Fibroblast of pulmonary artery (primary cell): ENCODE data around the gene ACKR4.
"Not testable (repeated sequence)": the region's sequence is repeated elsewhere in the genome, so short reads cannot be mapped to it uniquely, and the experiment has no call there.

Experiments
- DNase-seq: peaks from one replicate; pipeline ENCODE4 v3.0.0-alpha.2; 2010; ENCODE audit warnings: low read depth
- H3K4me3 ChIP-seq: replicated peaks from 2 replicates; pipeline ENCODE4 v1.5.1; 2011; ENCODE audit warnings: low read depth, mild to moderate bottlenecking, control low read depth, low read length, moderate library complexity
- TF ChIP-seq, protein P1 (sequence below): IDR thresholded peaks from 2 replicates; pipeline ENCODE4 v1.5.1; 2011; ENCODE audit warnings: mild to moderate bottlenecking, control low read depth, low read length, inconsistent platforms; ENCODE audit errors: missing control alignments

ACKR4 gene

DNA sequence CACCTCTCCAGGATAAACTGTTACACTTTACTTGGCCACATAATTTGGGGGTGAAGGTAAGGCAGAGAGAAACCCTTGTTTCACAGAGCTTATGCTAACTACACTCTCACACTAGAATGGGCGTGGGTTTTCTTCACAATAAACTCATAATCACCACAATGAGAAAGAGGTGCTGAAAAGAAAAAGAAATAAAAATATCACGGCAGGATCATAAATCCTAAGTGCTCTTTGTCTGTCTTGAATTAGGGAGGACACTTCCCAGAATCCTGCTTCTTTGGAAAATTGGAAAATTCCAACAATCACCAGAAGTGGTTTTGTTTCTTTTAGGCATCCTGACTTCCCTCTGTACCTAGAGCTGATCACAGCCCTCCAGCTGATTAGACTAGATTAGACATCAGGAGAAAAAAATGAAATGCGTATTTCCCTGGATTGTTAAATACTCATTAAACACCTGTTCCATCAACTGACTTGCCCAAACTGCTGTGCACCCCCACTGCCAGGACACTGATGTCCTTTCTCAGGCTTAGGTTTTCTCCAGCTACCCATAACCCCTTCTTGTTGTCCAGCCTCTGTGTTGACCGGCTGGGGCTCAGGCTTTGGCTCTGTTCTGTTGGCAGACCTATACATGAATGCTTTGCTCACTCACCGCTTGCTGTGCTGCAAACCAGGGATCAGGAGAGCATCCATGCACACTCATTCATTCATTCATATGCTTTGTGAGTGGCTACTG is 41.6 kb upstream of the ACKR4 start:
- no peak for DNase-seq
- TF ChIP-seq, protein P1, sequence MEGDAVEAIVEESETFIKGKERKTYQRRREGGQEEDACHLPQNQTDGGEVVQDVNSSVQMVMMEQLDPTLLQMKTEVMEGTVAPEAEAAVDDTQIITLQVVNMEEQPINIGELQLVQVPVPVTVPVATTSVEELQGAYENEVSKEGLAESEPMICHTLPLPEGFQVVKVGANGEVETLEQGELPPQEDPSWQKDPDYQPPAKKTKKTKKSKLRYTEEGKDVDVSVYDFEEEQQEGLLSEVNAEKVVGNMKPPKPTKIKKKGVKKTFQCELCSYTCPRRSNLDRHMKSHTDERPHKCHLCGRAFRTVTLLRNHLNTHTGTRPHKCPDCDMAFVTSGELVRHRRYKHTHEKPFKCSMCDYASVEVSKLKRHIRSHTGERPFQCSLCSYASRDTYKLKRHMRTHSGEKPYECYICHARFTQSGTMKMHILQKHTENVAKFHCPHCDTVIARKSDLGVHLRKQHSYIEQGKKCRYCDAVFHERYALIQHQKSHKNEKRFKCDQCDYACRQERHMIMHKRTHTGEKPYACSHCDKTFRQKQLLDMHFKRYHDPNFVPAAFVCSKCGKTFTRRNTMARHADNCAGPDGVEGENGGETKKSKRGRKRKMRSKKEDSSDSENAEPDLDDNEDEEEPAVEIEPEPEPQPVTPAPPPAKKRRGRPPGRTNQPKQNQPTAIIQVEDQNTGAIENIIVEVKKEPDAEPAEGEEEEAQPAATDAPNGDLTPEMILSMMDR = no peak
- no peak overlapping the region for H3K4me3 ChIP-seq

DNA sequence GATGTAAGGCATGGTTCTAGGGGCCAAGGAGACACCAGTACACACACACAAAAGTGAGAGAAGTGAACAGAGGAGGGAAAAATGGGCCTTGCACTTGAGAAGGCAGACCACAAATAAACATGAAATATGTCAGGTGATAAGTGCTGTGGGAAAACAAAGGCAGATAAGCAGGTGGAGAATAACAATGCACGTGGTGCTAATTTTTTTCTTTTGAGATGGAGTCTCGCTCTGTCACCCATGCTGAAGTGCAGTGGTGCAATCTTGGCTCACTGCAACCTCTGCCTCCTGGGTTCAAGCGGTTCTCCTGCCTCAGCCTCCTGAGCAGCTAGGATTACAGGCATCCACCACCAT is 41.1 kb upstream of the ACKR4 start:
- H3K4me3 ChIP-seq, DNase-seq: not testable (repeated sequence)

DNA sequence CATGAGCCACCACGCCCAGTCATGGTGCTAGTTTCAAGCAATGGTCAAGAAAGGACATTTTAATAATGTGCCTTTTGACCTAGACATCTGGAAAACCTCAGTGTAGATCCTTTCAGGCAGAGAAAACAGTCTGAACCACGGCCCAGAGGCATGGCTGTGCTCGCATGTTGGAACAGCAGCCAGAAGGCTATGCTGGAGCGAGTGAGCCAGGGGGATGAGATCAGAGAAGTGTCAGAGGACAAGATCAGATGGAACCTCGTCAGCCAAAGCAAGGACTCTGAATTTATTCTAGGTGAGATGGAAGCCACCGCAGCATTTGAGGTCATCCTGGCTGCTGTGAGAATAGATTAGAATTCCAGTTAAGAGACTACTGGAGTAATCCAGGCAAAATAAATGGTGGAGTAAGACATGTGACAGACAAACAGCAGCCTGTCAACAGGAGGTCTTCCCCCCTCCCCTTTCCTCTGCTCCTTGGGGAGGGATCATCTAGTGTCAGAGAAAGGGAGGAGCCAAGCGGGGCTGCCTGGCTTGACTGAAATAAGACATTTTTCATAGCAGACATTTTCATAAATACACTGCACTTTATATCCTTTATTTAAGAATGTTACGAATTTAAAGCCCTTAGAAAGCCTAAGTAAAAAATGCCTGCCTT is 40.4 kb upstream of the ACKR4 start:
- DNase-seq = no peak
- no peak overlapping the region for H3K4me3 ChIP-seq
- TF ChIP-seq, protein P1 = no peak

DNA sequence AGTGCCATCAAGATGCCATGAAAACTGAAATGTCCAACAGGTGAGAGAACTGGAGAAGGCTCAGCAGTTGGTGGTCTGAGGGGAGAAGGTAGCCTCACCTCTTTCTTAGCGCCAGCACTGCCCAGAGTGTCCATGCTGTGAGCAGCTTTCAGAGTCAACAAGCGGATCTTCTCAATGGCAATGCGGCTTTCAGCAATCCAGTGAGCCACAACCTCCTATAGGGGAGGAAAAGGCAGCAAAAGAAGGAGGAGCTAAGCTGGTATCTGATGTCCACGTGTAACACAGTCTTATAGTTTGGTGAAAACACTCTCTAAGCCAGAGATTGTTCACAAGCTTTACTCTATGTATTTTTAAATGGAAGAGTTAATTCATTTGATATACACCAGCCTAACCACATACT is 36.1 kb upstream of the ACKR4 start:
- TF ChIP-seq, protein P1 = no peak
- DNase-seq = no peak
- no peak overlapping the region for H3K4me3 ChIP-seq

DNA sequence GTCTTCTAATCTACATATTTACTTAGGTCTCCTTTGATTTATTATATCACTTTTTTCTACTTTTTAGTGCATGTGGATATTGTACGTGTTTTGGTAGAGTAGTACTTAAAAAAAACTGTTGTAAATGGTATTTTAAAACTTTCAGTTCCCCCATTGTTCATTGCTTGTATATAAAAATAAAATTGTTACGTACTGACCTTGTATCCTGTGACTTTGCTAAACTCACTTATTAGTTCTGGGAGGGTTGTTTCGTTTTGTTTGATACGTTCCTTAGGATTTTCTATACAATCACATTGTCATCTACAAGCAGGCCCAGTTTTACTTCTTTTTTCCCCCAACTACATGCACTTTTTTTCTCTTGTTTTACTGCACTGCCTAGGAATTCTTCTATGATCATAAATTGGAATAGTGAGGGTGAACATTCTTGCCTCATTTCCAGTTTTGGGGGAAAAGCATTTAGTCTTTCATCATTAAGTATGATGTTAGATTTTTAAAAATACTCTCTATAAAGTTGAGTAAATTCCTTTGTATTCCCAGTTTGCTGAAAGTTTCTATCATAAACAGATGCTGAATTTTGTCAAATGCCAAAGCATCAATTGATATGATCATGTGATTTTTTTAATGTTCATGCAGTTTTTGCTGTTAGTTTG is 33.5 kb upstream of the ACKR4 start:
- TF ChIP-seq, protein P1 = no peak
- H3K4me3 ChIP-seq = no peak overlapping the region
- DNase-seq = no peak

DNA sequence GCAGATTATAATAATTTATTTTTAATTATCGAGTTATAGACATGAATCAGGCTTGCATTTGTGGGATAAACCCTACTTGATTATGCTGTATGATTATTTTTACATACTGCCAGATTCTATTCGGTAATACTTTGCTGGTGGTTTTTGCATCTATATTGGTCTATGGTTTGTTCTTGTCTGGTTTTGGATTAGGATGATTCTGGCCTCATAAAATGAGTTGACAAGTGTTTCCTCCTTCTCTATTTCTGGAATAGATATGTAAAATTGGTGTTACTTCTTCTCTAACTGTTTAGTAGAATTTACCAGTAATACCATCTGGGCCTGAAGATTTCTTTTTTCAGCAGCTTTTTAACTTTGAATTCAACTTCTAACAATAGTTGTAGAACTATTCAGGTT is 33.0 kb upstream of the ACKR4 start:
- TF ChIP-seq, protein P1 = no peak
- no peak for DNase-seq
- no peak overlapping the region for H3K4me3 ChIP-seq

DNA sequence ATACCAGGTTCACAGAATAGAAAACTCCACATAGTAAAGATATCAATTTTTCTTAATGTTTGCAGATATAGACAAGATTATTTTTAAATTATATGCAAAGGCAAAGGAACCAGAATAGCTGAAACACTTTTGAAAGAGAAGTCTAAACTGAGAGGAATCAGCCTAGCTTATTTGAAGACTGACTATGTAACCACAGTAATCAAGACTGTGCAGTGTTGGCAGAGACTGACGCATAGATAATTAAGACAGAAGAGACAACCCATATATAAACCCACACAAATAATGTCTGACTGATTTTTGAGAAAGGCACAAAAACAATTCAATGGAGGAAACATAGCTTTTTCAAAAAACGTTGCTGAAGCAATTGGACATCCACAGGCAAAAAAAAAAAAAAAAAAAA is 28.6 kb upstream of the ACKR4 start:
- DNase-seq = no peak
- TF ChIP-seq, protein P1 = no peak
- H3K4me3 ChIP-seq = no peak overlapping the region
